GM18861 (cell line): ENCODE measurements around the gene TXLNA.

ENCODE experiments used
- ATAC-seq: cut with Tn5 transposase; IDR thresholded peaks from one replicate; pipeline ENCODE4 v1.9.1; 2021; ENCODE audit not compliant: unreplicated experiment

The TXLNA gene

DNA sequence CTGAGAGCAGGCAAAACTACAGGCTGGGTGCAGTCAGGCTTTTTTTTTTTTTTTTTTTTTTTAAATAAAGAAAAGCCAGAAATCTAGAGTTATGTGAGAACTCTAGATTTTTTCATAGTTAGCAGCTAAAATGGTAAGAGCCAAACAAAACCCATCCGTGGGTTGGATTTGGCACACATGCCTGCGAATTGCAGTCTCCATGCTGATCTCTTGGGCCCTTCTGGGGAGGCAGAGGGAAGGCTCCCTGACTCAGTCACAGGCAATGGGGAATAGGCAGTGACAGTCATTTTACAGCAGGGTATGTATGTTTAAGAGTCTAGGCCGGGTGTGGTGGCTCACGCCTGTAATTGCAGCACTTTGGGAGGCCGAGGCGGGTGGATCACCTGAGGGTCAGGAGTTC is 2.6 kb downstream of the TXLNA start:
- ATAC-seq, result no peak

DNA sequence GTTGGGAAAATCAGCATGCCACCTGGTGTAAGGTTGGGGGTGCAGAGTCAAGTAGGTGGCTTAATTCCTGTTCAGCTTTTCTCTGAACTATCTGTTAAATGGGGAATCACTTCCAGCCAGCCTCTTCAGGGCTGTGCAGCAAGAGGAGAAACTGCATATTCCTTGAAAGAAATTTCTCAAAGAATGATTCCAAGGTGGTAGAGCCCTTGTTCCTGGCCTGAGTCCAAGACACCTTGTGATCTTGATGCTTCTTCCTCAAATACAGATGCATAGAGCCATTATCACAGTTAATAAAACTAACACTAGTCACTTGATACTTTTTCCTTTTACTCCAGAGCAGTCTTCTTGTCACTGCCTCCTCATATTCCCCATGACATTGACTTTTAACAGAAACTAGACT is 5.2 kb downstream of the TXLNA start:
- ATAC-seq, result no peak

DNA sequence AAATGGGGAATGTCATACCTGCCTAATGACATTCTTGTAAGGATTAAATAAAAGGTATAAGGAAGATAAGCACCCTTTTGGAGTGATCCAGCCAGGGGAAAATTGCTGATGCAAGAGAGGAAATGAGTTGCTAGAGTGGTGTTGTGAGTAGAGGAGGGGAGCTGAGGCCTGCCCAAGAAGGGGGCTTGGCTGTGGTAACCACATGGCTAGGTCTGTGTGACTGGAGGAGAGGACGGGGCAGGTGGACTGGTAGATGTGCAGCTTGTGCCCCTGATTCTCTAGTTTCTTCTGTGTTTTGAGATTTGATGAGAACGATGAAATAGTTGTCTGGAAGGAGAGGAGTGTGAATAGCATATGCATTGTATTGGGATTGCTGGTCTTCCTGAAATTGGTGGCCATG is 6.6 kb downstream of the TXLNA start:
- no peak for ATAC-seq

DNA sequence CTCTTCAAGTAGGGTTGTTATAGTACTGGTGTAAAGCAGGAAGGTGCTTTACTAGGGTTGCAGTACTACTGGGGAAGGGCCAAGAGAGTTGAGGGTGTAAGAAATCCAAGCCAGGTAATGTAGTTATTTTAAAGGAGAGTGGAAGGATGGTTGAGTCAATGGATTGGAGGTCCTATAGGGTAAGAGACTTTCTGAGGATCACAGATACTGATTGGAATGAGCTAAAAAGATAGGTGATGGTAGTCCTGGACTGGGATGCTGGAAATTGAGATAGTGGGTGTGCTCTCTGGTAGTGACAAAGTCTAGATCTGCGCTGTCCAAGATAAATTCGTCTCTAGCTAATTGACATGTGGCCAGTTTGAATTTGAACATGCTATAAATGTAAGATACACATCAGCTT is 7.0 kb downstream of the TXLNA start:
- ATAC-seq, result no peak

DNA sequence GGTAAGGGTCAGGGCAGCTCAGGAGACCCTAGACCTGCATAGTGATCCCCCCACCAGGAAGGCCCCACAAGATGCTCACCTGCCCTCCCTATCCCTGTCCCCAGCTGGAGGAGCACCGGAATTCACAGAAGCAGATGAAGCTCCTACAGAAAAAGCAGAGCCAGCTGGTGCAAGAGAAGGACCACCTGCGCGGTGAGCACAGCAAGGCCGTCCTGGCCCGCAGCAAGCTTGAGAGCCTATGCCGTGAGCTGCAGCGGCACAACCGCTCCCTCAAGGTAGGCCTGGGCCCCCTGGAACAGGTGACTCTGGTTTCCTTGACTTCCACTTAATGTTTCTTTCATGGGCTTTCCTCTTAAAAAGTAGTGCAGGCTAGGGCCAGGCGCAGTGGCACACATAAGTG is 8.4 kb downstream of the TXLNA start:
- no peak for ATAC-seq

DNA sequence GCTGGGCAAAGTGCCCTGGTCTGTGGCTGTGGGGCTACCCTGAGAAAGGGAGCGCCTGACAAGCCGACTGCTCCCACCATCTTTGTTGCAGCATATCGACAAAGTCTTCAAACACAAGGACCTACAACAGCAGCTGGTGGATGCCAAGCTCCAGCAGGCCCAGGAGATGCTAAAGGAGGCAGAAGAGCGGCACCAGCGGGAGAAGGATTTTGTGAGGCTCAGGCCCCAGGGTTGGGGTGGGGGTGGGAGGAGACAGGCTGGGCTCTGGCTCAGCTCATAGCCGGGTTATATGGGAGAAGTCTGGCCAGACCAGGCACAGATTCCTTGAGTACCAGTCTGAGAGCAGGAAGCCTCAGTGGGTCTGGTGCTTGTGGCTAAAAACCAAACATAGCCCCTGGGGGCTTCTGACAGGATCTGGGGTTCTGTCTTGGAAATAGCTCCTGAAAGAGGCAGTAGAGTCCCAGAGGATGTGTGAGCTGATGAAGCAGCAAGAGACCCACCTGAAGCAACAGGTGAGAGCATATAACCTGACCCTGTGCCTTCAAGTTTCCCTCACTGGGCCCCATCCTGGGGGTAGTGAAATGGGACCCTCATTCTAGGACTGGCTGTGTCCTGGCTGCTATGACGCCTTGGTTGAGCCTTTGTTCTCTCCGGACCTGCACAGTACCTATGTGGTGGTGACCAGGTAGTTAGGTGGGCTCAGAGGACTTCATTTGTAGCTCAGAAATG is 12.9 kb downstream of the TXLNA start:
- ATAC-seq, result no peak

DNA sequence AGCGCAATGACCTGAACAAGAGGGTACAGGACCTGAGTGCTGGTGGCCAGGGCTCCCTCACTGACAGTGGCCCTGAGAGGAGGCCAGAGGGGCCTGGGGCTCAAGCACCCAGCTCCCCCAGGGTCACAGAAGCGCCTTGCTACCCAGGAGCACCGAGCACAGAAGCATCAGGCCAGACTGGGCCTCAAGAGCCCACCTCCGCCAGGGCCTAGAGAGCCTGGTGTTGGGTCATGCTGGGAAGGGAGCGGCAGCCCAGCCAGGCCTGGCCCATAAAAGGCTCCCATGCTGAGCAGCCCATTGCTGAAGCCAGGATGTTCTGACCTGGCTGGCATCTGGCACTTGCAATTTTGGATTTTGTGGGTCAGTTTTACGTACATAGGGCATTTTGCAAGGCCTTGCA is 15.5 kb downstream of the TXLNA start:
- ATAC-seq, result no peak

DNA sequence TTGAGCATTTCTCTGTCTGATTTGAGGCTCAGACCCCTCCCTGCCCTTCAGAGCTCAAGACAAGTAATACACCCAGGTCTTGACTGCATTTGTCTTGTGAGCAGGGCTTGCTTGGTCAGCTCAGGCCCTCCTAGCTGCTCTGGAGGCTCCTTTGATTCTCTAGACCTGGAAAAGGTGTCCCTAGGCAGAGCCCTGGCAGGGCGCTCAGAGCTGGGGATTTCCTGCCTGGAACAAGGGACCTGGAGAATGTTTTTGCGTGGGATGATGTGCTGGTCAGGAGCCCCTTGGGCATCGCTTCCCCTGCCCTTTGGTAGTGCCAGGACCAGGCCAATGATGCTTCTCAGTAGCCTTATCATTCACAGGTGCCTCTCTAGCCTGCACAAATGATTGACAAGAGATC is 16.1 kb downstream of the TXLNA start:
- no peak for ATAC-seq

DNA sequence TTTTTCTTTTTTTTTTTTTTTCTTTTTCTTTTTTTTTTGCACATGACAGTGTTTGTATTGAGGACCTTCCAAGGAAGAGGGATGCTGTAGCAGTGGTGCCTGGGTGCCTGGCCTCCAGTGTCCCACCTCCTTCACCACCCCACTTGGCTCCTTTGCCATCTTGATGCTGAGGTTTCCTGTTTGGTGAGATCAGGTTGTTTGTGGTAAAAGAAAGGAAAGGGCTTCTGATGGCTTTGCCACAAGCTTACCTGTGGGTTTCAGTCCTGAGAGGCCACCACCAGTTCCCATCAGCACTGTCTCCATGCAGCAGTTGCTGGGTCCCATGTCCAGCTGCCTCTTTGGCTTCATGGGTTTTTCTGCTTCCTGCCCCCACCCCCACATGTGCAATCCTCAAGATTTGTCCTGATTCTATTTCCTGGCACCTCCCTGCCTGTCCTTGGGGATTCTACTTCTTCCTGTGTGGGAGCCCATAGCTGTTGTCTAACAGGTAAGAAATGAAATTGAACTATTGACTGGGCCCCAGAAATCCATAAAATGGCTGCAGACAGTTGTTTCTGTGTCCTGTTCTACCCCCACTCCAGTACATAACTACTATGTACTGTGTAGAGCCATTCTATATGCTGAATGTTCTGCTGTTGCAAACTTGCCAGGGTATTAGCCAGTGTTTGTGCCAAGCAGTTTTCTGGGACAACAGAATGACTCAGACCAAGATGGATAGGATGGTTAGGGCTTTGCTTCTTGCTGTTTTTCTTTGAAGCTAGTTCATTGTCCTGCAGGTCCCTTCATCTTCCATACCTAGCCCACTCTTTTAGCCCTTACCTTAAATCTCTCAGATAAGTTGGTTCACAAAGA is 16.7 kb downstream of the TXLNA start:
- ATAC-seq, result no peak

DNA sequence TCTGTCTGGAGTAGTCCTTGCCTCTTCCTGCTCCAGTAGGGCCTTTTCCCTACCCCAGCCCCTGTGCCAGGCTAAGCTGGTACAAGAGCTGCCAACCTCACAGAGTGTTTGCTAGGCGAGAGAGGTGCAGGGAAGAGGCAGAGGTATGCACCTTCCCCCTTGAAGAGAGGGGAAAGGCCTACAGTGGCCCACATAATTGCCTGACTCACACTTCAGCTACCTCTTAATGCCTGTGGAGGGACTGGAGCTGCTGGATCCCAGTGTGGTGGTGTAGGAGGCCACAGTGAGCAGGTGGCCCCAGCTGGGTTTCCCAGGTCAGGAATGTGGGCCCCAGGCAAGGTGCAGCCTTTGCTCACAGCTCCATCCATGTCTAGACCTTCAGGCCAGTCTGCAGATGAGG is 17.6 kb downstream of the TXLNA start:
- ATAC-seq, result no peak

DNA sequence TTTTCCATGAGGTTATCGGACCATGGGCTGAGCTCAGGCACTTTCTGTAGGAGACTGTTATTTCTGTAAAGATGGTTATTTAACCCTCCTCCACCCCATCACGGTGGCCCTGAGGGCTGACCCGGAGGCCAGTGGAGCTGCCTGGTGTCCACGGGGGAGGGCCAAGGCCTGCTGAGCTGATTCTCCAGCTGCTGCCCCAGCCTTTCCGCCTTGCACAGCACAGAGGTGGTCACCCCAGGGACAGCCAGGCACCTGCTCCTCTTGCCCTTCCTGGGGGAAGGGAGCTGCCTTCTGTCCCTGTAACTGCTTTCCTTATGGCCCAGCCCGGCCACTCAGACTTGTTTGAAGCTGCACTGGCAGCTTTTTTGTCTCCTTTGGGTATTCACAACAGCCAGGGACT is 18.4 kb downstream of the TXLNA start:
- ATAC-seq, result no peak

DNA sequence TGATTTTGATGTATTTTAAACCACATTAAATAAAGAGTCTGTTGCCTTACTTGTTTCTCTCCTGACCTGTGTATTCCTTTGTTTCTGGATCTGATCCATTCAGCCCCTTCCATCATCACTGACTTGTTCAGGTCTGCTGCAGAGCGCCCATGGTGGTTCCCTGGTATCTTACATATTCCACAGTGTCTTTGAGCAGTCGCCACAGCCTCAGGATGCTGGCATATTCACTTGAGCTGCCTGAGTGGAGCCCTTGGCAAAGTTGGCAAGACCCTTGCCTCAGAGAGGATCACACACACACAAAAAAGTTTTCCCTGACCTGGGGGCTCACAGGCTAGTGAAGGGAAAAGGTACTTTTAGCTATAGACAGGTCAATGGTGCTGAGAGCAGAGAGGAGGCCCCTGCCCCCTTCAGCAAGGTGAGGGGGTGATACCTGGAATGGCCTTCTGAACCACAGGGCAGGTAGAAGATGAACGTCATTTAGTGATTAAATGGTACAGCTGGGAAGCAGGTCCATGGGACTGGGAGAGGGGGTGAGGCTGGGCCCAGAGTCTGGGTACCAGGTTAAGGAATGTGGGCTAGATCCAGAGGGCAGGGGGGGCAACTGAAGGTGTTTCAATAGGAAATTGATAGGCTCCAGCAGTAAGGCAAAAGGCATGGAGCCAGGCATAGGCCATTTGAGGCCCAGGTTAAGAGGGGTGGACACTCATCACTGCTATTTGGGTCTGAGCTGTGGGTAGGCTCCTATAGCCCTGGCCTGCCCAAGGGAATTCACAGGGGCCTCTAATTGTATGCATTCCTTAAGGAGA is 19.0 kb downstream of the TXLNA start:
- ATAC-seq, result no peak

DNA sequence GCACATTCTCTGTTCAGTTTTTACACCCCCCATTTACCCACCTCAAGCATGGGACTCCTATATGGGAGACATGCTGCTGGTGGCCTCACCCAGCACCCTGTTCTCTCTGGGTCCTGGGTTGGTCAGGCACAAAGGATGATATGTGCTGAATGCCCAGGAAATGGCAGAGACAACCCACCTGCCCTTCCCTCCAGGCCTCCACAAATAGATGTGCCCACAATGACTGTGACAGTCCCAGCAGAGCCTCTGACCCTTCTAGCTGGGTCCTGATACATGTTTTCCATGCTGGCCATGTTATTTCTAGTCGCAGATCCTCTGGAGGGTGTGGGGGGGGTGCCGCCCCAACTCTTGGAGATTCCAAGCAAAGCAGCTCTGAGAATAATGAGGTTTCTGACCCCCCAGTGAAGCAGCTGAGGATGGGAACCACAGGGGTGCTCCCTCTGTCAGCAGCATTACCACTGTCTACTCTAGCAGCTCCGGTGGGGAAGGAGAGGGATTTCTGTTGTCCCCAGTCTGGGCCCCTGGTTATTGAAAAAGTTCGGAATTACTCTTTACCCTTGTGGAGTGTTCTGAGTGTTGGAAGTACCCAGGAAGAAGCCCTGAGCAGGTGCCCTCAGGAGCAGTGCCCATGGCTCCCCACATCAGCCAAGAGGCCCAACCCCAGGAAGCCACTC is 19.7 kb downstream of the TXLNA start:
- ATAC-seq, result no peak

DNA sequence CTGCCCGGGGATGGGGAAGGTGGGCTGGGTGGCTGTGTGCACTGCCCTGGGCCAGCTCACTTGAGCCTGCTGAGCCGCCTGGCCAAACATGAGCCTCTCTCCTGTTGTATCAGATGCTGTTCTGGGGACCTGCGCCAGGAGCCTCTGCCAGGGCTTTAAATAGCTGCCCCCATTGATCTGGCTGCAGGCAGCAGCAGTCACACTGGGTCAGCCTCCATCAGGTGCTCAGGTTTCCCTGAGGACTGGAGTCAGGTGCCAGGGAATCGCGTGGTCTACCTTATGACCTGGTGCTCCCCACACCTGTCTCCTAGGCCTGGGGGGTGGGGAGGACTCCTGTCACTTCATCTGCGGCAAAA is 20.2 kb downstream of the TXLNA start:
- no peak for ATAC-seq

DNA sequence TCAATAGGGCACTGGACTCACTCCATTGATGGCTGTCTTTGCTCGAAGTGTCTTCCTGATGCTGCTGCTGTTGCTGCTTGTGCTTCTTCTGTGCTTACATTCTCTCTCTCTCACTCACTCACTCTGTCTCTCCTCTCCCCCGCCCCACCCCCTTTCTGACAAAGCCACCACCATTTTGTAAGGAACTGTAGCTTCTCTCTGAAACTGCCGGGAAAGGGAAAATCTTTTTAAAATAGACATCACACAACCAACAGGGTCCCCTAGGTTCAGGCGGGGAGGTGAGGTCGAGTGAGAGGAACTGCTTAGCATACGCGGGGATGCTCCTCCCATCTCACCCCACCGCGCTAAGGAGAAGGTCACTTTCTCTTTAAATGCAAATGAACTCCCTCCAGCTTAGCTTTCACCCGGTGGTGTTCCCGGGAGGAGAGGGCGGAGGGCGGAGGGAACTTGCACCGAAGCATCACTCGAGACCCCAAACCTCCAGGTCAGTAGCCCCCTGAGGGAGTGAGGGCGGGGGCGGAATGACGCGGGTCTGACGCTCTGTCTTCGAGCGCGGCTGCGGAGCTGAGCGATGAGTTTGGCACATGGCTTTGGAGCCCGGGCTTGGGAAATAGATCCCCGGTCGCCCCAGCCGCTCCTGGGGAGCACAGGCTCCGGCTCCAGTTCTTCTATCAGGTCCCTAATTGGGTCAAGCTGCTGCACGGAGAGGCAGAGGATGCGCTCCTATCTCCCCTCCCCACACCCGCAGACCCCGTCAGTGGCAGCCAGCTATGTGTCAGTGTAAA is 20.9 kb downstream of the TXLNA start, which contains the start of gene CCDC28B:
TSS of gene CCDC28B (plus strand) at position 370 of the 785 bp plus-strand sequence. CDS start 1,341 bp downstream, outside the sequence.
- ATAC-seq, result no peak

DNA sequence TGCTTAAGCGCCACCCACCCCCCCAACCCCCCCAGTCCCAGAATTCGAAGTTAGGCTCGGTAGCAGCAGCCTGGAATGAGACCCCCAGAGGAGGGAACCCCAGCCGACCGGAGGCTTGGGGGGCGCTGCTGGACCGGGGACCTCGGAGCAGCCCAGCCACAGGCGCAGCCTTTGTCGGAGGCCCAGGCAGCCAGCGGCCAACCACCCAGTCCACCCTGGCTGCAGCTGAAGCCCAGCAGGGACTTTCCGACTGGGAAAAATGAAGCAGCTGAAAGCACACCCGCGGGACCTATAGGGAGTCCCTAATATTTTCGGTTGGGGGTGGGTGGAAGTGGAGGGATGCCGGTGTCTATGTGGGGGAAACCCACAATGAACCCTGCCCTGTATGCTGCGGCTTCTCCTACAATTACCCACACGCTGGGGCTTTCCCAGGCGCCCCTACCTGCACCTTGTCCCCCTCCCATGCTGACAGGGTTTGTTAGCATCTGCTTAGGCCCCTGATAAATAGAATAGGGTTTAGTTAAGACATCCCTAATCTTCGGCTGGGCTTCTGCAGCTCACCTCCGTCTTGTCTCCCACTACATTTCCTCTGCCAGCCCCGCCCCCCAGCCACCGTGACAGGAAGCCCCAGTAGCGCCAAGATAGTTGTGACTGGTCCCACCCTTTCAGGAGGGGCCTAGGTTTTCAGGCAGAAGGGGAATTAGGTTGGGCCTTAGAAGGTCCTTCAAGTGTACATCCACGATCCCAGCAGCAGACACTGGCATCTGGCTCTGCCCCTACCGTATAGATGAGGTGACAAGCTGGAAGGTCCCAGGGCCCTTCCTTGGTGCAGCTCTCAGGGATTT is 21.8 kb downstream of the TXLNA start:
- no peak for ATAC-seq

DNA sequence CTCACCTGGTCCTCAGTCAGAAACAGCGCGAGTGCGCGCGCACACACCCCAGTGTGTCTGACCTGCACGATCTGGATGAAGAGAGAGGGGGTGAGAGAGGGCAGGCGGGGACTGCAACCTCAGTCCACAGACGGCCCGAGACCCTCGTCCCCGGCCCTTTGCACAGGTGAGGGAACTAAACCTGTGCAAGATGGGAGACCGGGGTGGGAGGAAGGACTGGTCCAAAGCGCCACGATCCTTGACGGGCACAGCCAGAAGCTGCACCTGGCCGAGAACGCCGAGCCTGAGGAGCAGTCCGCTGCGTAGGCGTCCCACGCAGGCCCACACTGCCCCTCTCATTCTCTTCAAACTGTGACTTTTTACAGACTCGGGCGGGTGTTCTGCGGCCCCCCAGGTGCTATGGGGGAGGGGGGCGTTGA is 25.5 kb downstream of the TXLNA start:
- ATAC-seq, result no peak

DNA sequence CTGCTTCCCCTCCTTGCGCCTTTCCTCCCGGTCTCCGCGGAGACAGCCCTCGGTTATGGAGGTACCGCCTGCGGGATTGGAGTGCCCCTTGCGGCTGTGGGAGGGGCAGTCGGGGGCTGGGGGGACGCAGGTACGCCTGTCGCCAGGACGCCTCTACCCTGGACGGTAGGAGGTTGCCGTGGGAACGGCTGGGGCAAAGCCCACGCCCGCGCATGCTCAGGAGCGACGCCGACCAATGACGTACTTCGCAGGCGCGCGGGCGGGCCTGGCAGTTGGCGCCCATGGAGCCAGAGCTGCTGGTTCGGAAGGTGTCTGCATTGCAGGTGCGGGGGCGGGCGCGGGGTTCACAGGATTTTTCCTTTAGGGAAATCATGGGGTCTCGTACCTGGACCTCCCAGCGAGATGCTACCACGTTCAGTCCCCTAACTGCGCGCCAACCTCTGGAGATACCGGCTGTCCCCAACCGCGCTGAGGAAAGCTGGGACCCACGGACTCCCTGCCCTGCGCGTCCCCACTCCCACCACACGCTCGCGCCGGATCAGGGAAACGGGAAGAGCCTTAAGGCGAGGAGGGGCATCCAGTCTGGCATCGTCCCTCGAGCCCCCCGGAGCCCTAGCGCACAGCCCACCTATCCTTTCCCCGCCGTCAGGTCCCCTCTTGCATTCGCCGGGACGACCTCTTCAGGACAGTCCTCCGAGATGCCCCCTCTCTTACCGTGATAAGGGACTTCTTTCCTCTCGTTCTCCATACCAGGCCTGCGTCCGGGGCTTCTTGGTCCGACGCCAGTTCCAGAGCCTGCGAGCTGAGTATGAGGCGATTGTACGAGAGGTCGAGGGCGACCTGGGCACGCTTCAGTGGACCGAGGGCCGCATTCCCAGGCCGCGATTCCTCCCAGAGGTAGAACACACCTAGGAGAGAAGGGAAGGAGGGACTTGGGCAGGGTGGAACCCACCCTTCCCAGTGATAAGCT is 26.2 kb downstream of the TXLNA start, which contains the start of gene IQCC:
TSS of gene IQCC (plus strand) at position 271 of the 970 bp plus-strand sequence. CDS start at position 282, 11 bp downstream.
- ATAC-seq, result peak; percentile 35
